Karpas-422 (cell line): ENCODE measurements around the gene PALM. TPM values are rescaled to one million over a fixed set of nuclear protein-coding genes. Genes with fewer than 3 reads are reported as not detected.

Experiments used
- DNase-seq: peaks from one replicate; pipeline ENCODE4 v3.0.0-alpha.2; 2015
- H2AFZ ChIP-seq: fragments of 200-600 bp; sonication (generic); 2 replicates; pipeline ENCODE4 v1.6.1; 2014; ENCODE audit warnings: antibody characterized with exemption, low read length, mixed read lengths
- H3K27ac ChIP-seq: fragments of 200-600 bp; sonication (generic); 2 replicates; pipeline ENCODE4 v1.5.1; 2014; ENCODE audit warnings: mild to moderate bottlenecking, low read length, moderate library complexity
- H3K27me3 ChIP-seq: fragments of 200-600 bp; sonication (generic); 2 replicates; pipeline ENCODE4 v1.6.1; 2014; ENCODE audit warnings: low read length, mixed read lengths
- H3K36me3 ChIP-seq: fragments of 200-600 bp; sonication (generic); 2 replicates; pipeline ENCODE4 v1.6.1; 2014; ENCODE audit warnings: low read length, mixed read lengths; ENCODE audit not compliant: insufficient read depth
- H3K4me1 ChIP-seq: fragments of 200-600 bp; sonication (generic); 2 replicates; pipeline ENCODE4 v1.6.1; 2014; ENCODE audit warnings: mild to moderate bottlenecking, low read length, mixed read lengths
- H3K4me2 ChIP-seq: fragments of 200-600 bp; sonication (generic); 2 replicates; pipeline ENCODE4 v1.6.1; 2014; ENCODE audit warnings: low read length, low read depth, mild to moderate bottlenecking; ENCODE audit not compliant: poor library complexity, severe bottlenecking
- H3K4me3 ChIP-seq: fragments of 200-600 bp; sonication (generic); 2 replicates; pipeline ENCODE4 v1.5.1; 2014; ENCODE audit warnings: mild to moderate bottlenecking, antibody characterized with exemption, low read length, mixed read lengths
- H3K79me2 ChIP-seq: fragments of 200-600 bp; sonication (generic); 2 replicates; pipeline ENCODE4 v1.6.1; 2014; ENCODE audit warnings: mild to moderate bottlenecking, low read length, mixed read lengths
- H3K9ac ChIP-seq: fragments of 200-600 bp; sonication (generic); 2 replicates; pipeline ENCODE4 v1.6.0; 2014; ENCODE audit warnings: low read length
- H3K9me2 ChIP-seq: fragments of 200-600 bp; sonication (generic), shearing (Covaris generic); replicated peaks from 2 replicates; pipeline ENCODE4 v1.6.0; 2014; ENCODE audit warnings: mild to moderate bottlenecking, low read length, moderate library complexity; ENCODE audit not compliant: insufficient read depth
- H3K9me3 ChIP-seq: fragments of 300-700, 200-600 bp; sonication (generic); 2 replicates; pipeline ENCODE4 v1.6.1; 2014; ENCODE audit warnings: low read length, mixed read lengths
- H4K20me1 ChIP-seq: fragments of 200-600 bp; sonication (generic); 2 replicates; pipeline ENCODE4 v1.6.1; 2014; ENCODE audit warnings: mild to moderate bottlenecking, antibody characterized with exemption, low read length, low read depth; ENCODE audit not compliant: insufficient read depth
- total RNA-seq: library from RNA; depleted of rRNA; stranded (reverse); fragments of >200 nt; shearing (Covaris generic); gene quantifications from 2 replicates; pipeline ENCODE4 v1.2.3, GENCODE V29; 2014; ENCODE audit warnings: low replicate concordance; rRNA removed

PALM gene
- 3.5 TPM in 1 of 2 replicates, not detected in the other for total RNA-seq

GRCh38 chr19:708154-709143, at the start of gene PALM:
Gene PALM (plus strand): TSS chr19:708935. CDS start chr19:709147, 212 bp downstream.
- H3K79me2 ChIP-seq = no peaks in the 10 kb centered on the region
- H3K9me3 ChIP-seq = no peaks in the 10 kb centered on the region
- H4K20me1 ChIP-seq = no peaks in the 10 kb centered on the region
- H3K4me2 ChIP-seq = no peak within 1 kb of the TSS
- H3K4me3 ChIP-seq = no peak within 1 kb of the TSS
- no peak within 1 kb of the TSS for H3K9ac ChIP-seq
- no peak within 1 kb of the TSS for H2AFZ ChIP-seq
- H3K4me1 ChIP-seq = no peaks in the 10 kb centered on the region
- no peak for DNase-seq
- no peaks in the 10 kb centered on the region for H3K9me2 ChIP-seq
- no peak within 1 kb of the TSS for H3K27ac ChIP-seq
- no peaks in the 10 kb centered on the region for H3K36me3 ChIP-seq
- H3K27me3 ChIP-seq = no peaks in the 10 kb centered on the region

GRCh38 chr19:660793-661426, 47.8 kb upstream of the PALM start:
- Histone ChIP-seq H3K4me2 (peak overlapping the region; percentile 88), H4K20me1 (peaks cover 63% of the 10 kb centered on the region), H2AFZ (no peak overlapping the region), H3K9me2 (no peaks in the 10 kb centered on the region), H3K27me3 (no peaks in the 10 kb centered on the region), H3K9me3 (no peaks in the 10 kb centered on the region), H3K36me3 (peaks cover 8% of the 10 kb centered on the region; the same call in 1 of the 2 replicates), H3K79me2 (peaks cover 70% of the 10 kb centered on the region), H3K4me1 (peaks cover 26% of the 10 kb centered on the region), H3K27ac (no peak overlapping the region), H3K9ac (peak overlapping the region; percentile 100), H3K4me3 (peak overlapping the region; percentile 82)
- DNase-seq = no peak

GRCh38 chr19:661427-662196, 47.1 kb upstream of the PALM start:
- peak; percentile 66 for DNase-seq
- H3K79me2 ChIP-seq = peaks cover 63% of the 10 kb centered on the region
- peak overlapping the region; percentile 82 for H3K4me3 ChIP-seq
- no peaks in the 10 kb centered on the region for H3K9me3 ChIP-seq
- H3K27ac ChIP-seq = peak overlapping the region; percentile 74; the same call in 1 of the 2 replicates
- no peak overlapping the region for H2AFZ ChIP-seq
- peak overlapping the region; percentile 100 for H3K9ac ChIP-seq
- H3K4me1 ChIP-seq = peaks cover 26% of the 10 kb centered on the region
- H3K9me2 ChIP-seq = no peaks in the 10 kb centered on the region
- peaks cover 7% of the 10 kb centered on the region; the same call in 1 of the 2 replicates for H3K36me3 ChIP-seq
- peaks cover 57% of the 10 kb centered on the region for H4K20me1 ChIP-seq
- H3K27me3 ChIP-seq = no peaks in the 10 kb centered on the region
- peak overlapping the region; percentile 88 for H3K4me2 ChIP-seq

GRCh38 chr19:662207-662961, 46.4 kb upstream of the PALM start:
- Histone ChIP-seq H3K27me3 (no peaks in the 10 kb centered on the region), H3K9me3 (no peaks in the 10 kb centered on the region), H2AFZ (no peak overlapping the region), H3K4me3 (peak overlapping the region; percentile 82), H3K27ac (peak overlapping the region; percentile 74), H3K36me3 (peaks cover 7% of the 10 kb centered on the region; the same call in 1 of the 2 replicates), H3K79me2 (peaks cover 56% of the 10 kb centered on the region), H3K9me2 (no peaks in the 10 kb centered on the region), H3K9ac (peak overlapping the region; percentile 100), H3K4me1 (peaks cover 26% of the 10 kb centered on the region), H4K20me1 (peaks cover 49% of the 10 kb centered on the region), H3K4me2 (peak overlapping the region; percentile 88)
- DNase-seq = peak; percentile 89

GRCh38 chr19:662962-663681, 45.6 kb upstream of the PALM start, which contains the start of gene RNF126:
Gene RNF126 (minus strand): TSS chr19:663214. CDS start chr19:663121, 93 bp downstream.
- Histone ChIP-seq H3K4me1 (peaks cover 26% of the 10 kb centered on the region), H3K27me3 (no peaks in the 10 kb centered on the region), H2AFZ (peak within 1 kb of the TSS; percentile 79; the same call in 1 of the 2 replicates), H3K4me3 (peak within 1 kb of the TSS; percentile 82), H3K9me2 (no peaks in the 10 kb centered on the region), H3K9me3 (no peaks in the 10 kb centered on the region), H3K9ac (peak within 1 kb of the TSS; percentile 100), H3K79me2 (peaks cover 48% of the 10 kb centered on the region), H3K36me3 (peaks cover 7% of the 10 kb centered on the region; the same call in 1 of the 2 replicates), H4K20me1 (peaks cover 43% of the 10 kb centered on the region), H3K4me2 (peak within 1 kb of the TSS; percentile 93), H3K27ac (peak within 1 kb of the TSS; percentile 74)
- peak; percentile 97 for DNase-seq

- no peaks in the 10 kb centered on the region for H3K9me2 ChIP-seq
- peak overlapping the region; percentile 77 for H3K4me3 ChIP-seq
- no peaks in the 10 kb centered on the region for H3K9me3 ChIP-seq
- peak overlapping the region; percentile 83 for H3K9ac ChIP-seq
- H3K27ac ChIP-seq = no peak overlapping the region
- H4K20me1 ChIP-seq = peaks cover 38% of the 10 kb centered on the region
- peaks cover 7% of the 10 kb centered on the region; the same call in 1 of the 2 replicates for H3K36me3 ChIP-seq
- H3K4me2 ChIP-seq = peak overlapping the region; percentile 93
- peaks cover 26% of the 10 kb centered on the region for H3K4me1 ChIP-seq
- peaks cover 42% of the 10 kb centered on the region for H3K79me2 ChIP-seq
- no peak for DNase-seq
- no peaks in the 10 kb centered on the region for H3K27me3 ChIP-seq
- peak overlapping the region; percentile 79; the same call in 1 of the 2 replicates for H2AFZ ChIP-seq
These were observed 45.0 kb upstream of the PALM start for GRCh38 chr19:663682-664117.
